HFFc6 (cell line): ENCODE measurements around the gene TSPOAP1. TPM values are rescaled to one million over a fixed set of nuclear protein-coding genes. Genes with fewer than 3 reads are reported as not detected.

ENCODE experiments used
- DNase-seq: peaks from one replicate; pipeline ENCODE4 v3.0.0-alpha.2; 2018
- H3K27ac Mint-ChIP-seq: 2 replicates; pipeline ENCODE4 v1.8.0; 2020; ENCODE audit warnings: mild to moderate bottlenecking, mixed read lengths
- H3K27me3 Mint-ChIP-seq: 2 replicates; pipeline ENCODE4 v1.8.0; 2021; ENCODE audit warnings: mild to moderate bottlenecking, moderate library complexity, mixed read lengths; ENCODE audit not compliant: insufficient read depth
- H3K36me3 Mint-ChIP-seq: 2 replicates; pipeline ENCODE4 v1.8.0; 2021; ENCODE audit warnings: low read depth, mixed read lengths
- H3K4me1 Mint-ChIP-seq: 2 replicates; pipeline ENCODE4 v1.8.0; 2020; ENCODE audit warnings: low read depth, mixed read lengths
- H3K4me3 Mint-ChIP-seq: 2 replicates; pipeline ENCODE4 v1.8.0; 2020; ENCODE audit warnings: mild to moderate bottlenecking, moderate library complexity, mixed read lengths
- H3K9me3 Mint-ChIP-seq: 2 replicates; pipeline ENCODE4 v1.8.0; 2020; ENCODE audit warnings: mild to moderate bottlenecking, mixed read lengths
- CTCF ChIP-seq: fragments of 200-600 bp; sonication (generic); IDR thresholded peaks from 2 replicates; pipeline ENCODE4 v1.5.0; 2021; ENCODE audit warnings: antibody characterized with exemption, mild to moderate bottlenecking
- total RNA-seq, 6 experiments: library from RNA; stranded (reverse); fragmentation: NEBNext Ultra II Directional; extraction: Animal tissue kit (Norgen Biotek cat#: 25700); gene quantifications; 2 replicates in 1 of 6; 3 replicates in 5 of 6; pipeline ENCODE4 v1.2.3, GENCODE V29; 2021

TSPOAP1 gene
- total RNA-seq, 6 experiments from 2014 or later, result 0.50 to 1.8 (median 1.3) TPM

GRCh38 chr17:58327363-58328194, 1.0 kb downstream of the TSPOAP1 start:
- no peaks in the 10 kb centered on the region for H3K9me3 Mint-ChIP-seq
- H3K4me3 Mint-ChIP-seq, result no peak overlapping the region
- no peak for DNase-seq

GRCh38 chr17:58326609-58327362, 1.8 kb downstream of the TSPOAP1 start:
- DNase-seq, result no peak
- Mint-ChIP-seq H3K4me1 (0 out of 2 replicates have a peak, but pooled peaks cover 7% of the 10 kb centered on the region), H3K9me3 (no peaks in the 10 kb centered on the region), H3K36me3 (no peaks in the 10 kb centered on the region), H3K27ac (no peak overlapping the region), H3K4me3 (no peak overlapping the region), H3K27me3 (peaks cover 16% of the 10 kb centered on the region)
- no peak for TF ChIP-seq CTCF

More at GRCh38 chr17:58327363-58328194, 1.0 kb downstream of the TSPOAP1 start:
- TF ChIP-seq CTCF, result no peak
- Mint-ChIP-seq H3K27me3 (peaks cover 16% of the 10 kb centered on the region), H3K27ac (no peak overlapping the region), H3K36me3 (no peaks in the 10 kb centered on the region), H3K4me1 (0 out of 2 replicates have a peak, but pooled peaks cover 7% of the 10 kb centered on the region)

- Mint-ChIP-seq H3K36me3 (no peaks in the 10 kb centered on the region), H3K4me1 (0 out of 2 replicates have a peak, but pooled peaks cover 1% of the 10 kb centered on the region), H3K4me3 (no peak overlapping the region), H3K9me3 (no peaks in the 10 kb centered on the region), H3K27me3 (peaks cover 18% of the 10 kb centered on the region), H3K27ac (no peak overlapping the region)
- no peak for DNase-seq
- no peak for TF ChIP-seq CTCF
These were observed 2.6 kb downstream of the TSPOAP1 start for GRCh38 chr17:58325976-58326468.

- peak overlapping the region; percentile 38; the same call in 1 of the 2 replicates for H3K4me3 Mint-ChIP-seq
- no peaks in the 10 kb centered on the region for H3K9me3 Mint-ChIP-seq
- TF ChIP-seq CTCF, result no peak
- no peaks in the 10 kb centered on the region for H3K36me3 Mint-ChIP-seq
- no peak overlapping the region for H3K27ac Mint-ChIP-seq
- no peaks in the 10 kb centered on the region for H3K4me1 Mint-ChIP-seq
- peaks cover 19% of the 10 kb centered on the region for H3K27me3 Mint-ChIP-seq
- no peak for DNase-seq
These were observed 3.3 kb downstream of the TSPOAP1 start for GRCh38 chr17:58325289-58325726.

- DNase-seq, result no peak
These were observed 3.9 kb downstream of the TSPOAP1 start for GRCh38 chr17:58324409-58325288.

More at GRCh38 chr17:58324409-58325288, 3.9 kb downstream of the TSPOAP1 start:
- H3K9me3 Mint-ChIP-seq, result no peaks in the 10 kb centered on the region
- no peaks in the 10 kb centered on the region for H3K36me3 Mint-ChIP-seq
- H3K4me3 Mint-ChIP-seq, result peak overlapping the region; percentile 38; the same call in 1 of the 2 replicates
- peaks cover 23% of the 10 kb centered on the region for H3K27me3 Mint-ChIP-seq
- TF ChIP-seq CTCF, result no peak
- H3K27ac Mint-ChIP-seq, result no peak overlapping the region
- H3K4me1 Mint-ChIP-seq, result no peaks in the 10 kb centered on the region
